ENCODE measurements around the gene ROCK1.

GRCh38 chr18:21155443-21155842 lies 43.8 kb upstream of the ROCK1 start:
- TF ChIP-seq CTCF (IDR thresholded peaks at IDR 0.05) (no peak), POLR2A (IDR thresholded peaks at IDR 0.05) (no peak)
